ENCODE measurements around the gene CABLES2. TPM values are rescaled to one million over a fixed set of nuclear protein-coding genes. Genes with fewer than 3 reads are reported as not detected.

CABLES2 gene
- total RNA-seq, 6 experiments from 2014 or later = 1.4 to 2.9 (median 2.5) TPM

DNA sequence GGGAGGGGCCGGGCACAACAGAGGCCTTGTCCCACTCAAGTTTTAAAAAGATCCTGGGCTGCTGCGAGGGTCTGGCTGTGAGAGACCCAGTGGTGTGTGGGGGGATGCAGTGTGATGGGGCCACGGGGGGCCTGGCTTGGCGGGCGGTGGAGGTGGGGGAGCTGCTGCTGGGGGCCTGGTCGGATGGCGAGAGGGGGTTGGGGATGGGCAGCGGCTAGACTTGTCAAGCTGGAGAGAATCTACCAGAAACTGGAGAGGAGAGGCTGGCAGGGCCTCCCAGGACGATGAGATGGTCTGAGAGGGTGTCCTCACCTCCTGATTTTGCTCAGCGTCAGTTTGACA lies 15.0 kb downstream of the CABLES2 start:
- Histone ChIP-seq H3K9me3 (no peaks in the 10 kb centered on the region), H3K36me3 (peaks cover 0 to 10% (median 0%) of the 10 kb centered on the region in 4 donors), H3K27me3 (no peaks in the 10 kb centered on the region), H3K27ac (no peak overlapping the region), H3K4me1 (peaks cover 0 to 25% (median 3%) of the 10 kb centered on the region in 4 donors), H3K4me3 (no peak overlapping the region)
- intact Hi-C loops (cut with DNase I) = no loop called here
- WGBS (ENCODE audit: insufficient coverage, low coverage, low lambda C conversion rate, missing lambda C conversion rate) = 83% methylated on average over 3 of the region's 10 CpGs
- DNase-seq (no peak), ATAC-seq (no peak)
- TF ChIP-seq, protein P1, sequence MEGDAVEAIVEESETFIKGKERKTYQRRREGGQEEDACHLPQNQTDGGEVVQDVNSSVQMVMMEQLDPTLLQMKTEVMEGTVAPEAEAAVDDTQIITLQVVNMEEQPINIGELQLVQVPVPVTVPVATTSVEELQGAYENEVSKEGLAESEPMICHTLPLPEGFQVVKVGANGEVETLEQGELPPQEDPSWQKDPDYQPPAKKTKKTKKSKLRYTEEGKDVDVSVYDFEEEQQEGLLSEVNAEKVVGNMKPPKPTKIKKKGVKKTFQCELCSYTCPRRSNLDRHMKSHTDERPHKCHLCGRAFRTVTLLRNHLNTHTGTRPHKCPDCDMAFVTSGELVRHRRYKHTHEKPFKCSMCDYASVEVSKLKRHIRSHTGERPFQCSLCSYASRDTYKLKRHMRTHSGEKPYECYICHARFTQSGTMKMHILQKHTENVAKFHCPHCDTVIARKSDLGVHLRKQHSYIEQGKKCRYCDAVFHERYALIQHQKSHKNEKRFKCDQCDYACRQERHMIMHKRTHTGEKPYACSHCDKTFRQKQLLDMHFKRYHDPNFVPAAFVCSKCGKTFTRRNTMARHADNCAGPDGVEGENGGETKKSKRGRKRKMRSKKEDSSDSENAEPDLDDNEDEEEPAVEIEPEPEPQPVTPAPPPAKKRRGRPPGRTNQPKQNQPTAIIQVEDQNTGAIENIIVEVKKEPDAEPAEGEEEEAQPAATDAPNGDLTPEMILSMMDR (IDR thresholded peaks at IDR 0.05) = no peak
- TF ChIP-seq POLR2A (IDR thresholded peaks at IDR 0.05) = no peak

DNA sequence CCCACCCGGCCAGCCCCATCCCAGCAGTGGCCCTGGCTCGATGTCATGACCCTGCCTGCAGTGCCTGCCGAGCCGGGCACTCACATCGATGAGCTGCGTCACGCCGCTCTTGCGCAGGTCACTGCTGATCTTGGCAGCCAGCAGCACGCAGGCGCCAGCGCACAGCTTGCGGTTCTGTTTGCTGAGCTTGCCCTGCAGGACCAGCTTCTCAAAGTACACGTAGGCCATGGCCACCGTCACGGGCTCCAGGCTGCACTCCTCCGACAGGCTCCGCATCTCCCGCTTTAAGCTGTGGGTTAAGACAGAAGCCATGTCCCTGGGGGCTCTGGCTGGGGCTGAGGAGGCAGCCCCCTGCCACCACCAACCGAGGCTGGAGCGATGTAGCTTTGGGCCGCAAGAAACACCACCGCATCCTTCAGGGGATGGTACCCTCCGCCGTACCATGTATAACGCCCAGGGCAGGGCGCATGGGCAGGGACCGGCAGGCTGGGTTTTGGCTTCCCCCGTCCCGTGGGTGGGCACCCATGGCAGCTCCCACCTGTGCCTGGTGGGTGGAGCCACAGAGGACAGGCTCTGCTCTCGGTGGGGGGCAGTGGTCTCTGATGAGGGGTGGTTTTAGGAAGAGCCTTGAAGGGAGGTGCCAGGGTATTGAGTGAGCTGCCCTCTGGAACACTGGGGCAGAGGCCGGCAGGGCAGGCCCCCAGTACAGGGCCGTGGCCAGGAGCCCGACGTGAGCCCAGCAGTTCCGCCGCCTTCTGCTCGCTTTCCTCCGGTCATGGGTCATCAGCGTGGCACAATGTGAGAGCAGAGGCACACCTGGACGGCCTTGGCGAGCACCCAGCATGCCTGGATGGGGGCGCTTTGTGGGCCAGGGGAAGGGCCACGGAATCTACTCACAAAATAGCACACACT lies 15.7 kb downstream of the CABLES2 start:
- intact Hi-C loops (cut with DNase I) = no loop called here
- Histone ChIP-seq H3K27ac (peak overlapping the region in 2 of 3 donors; percentile 36 to 60), H3K4me3 (no peak overlapping the region), H3K27me3 (no peaks in the 10 kb centered on the region), H3K9me3 (no peaks in the 10 kb centered on the region), H3K4me1 (peaks cover 0 to 25% (median 3%) of the 10 kb centered on the region in 4 donors), H3K36me3 (peaks cover 0 to 10% (median 0%) of the 10 kb centered on the region in 4 donors)
- TF ChIP-seq, protein P1 (IDR thresholded peaks at IDR 0.05) = no peak
- no peak for TF ChIP-seq POLR2A (IDR thresholded peaks at IDR 0.05)
- WGBS (ENCODE audit: insufficient coverage, low coverage, low lambda C conversion rate, missing lambda C conversion rate) = 36% methylated on average over 13 of the region's 44 CpGs
- DNase-seq = peak; percentile 86 to 90 (median 90)
- ATAC-seq = peak; percentile 58 to 76 (median 74)

DNA sequence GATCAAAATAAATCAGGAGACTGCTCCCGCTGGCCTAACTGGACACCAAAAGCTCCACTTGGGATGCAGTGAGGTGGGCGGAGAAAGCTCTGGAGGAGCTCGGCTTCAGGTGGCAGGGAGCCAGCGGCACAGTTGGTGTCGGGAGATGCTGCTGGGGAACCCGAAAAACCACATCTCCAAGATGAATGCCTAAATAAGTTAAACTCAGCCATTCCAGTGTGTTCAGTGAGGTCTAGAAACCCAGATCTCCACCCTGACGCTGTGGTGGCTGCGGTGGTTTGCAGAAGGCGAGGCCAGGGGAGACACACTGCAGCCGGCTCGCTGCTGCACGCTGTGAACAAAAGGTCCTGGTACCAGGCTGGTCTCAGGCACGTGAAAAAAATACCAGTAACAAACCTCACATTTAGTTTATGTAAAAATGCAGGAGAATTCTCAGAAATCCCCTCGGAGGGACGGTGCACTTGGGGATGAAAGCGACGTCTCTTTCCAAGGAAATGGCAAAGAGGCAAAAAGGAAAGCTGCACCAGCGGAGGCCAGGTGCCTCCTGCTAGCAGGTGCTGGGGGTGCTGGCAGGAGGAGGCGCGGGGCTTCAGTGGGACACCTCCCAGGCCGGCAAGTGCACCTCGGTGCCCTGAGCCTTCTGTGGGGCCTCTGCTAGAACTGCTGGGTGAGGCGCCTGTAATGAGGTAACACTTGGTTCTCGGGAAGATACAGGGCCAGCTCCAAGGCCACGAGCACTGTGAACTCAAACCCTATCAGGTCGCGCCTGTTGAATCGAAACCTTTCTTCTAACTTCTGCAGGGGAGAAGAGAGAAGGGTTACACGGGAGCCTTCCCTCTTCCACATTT lies 16.5 kb downstream of the CABLES2 start:
- Histone ChIP-seq H3K9me3 (no peaks in the 10 kb centered on the region), H3K36me3 (peaks cover 0 to 10% (median 0%) of the 10 kb centered on the region in 4 donors), H3K4me3 (no peak overlapping the region), H3K27me3 (no peaks in the 10 kb centered on the region), H3K4me1 (peaks cover 0 to 30% (median 4%) of the 10 kb centered on the region in 4 donors), H3K27ac (peak overlapping the region in 2 of 3 donors; percentile 18)
- DNase-seq = no peak
- no peak for TF ChIP-seq POLR2A (IDR thresholded peaks at IDR 0.05)
- TF ChIP-seq, protein P1 (IDR thresholded peaks at IDR 0.05) = no peak
- 88% methylated on average over 1 of the region's 29 CpGs for WGBS (ENCODE audit: insufficient coverage, low coverage, low lambda C conversion rate, missing lambda C conversion rate)
- peak in 1 of 4 donors; percentile 2 for ATAC-seq
- intact Hi-C loops (cut with DNase I) = no loop called here

DNA sequence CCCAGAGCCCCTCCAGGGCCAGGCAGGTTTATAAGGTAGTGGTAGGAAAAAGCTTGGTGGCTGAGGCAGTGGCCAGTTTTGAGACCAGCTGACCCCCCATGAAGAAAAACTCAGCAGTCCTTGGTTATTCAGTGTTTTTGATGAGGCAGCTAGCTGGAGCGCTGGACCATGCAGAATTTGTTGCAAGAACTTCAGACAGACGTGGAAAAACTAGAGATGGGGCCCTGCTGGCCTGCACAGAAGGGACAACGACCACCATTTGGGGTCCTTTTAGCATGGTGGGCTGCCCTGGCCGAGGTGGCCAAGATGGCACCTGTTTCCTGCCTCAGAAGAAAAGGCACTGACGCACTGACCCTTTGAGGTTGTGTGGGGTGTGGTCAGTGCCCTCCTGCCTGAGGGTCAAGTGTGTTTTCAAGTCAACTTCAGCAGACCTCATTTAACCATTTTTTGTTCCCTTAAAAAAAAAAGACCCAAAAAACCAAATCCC lies 17.4 kb downstream of the CABLES2 start:
- Histone ChIP-seq H3K27ac (no peak overlapping the region), H3K9me3 (no peaks in the 10 kb centered on the region), H3K27me3 (no peaks in the 10 kb centered on the region), H3K36me3 (peaks cover 0 to 10% (median 0%) of the 10 kb centered on the region in 4 donors), H3K4me1 (peaks cover 0 to 34% (median 7%) of the 10 kb centered on the region in 4 donors), H3K4me3 (no peak overlapping the region)
- TF ChIP-seq POLR2A (IDR thresholded peaks at IDR 0.05) = no peak
- TF ChIP-seq, protein P1 (IDR thresholded peaks at IDR 0.05) = no peak
- WGBS (ENCODE audit: insufficient coverage, low coverage, low lambda C conversion rate, missing lambda C conversion rate) = no CpG with 5 or more reads among the region's 5 CpGs
- intact Hi-C loops (cut with DNase I) = no loop called here
- DNase-seq (no peak), ATAC-seq (no peak)
